Measurements from ENCODE around the gene SLC44A5.
"Not testable (repeated sequence)": the region's sequence is repeated elsewhere in the genome, so short reads cannot be mapped to it uniquely, and the experiment has no call there.

The SLC44A5 gene

DNA sequence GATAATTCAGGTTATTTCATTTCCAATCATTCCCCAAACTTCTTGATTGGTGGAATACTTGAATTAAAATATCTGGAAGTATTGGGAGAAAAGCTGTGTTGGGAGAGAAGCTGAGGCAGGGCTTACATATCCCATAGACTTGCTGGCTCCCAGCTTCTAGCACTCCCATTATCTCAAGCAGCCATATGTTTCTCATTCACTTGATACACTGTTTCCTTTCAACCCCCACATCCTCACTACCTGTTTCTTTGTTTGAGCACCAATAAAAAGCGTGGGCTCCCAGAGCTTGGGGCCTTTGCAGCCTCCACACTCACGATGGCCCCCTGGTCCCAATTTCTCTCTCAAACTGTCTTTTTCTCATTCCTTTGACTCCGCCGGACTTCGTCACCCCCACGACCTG lies 256.6 kb downstream of the SLC44A5 start:
- DNase-seq = not testable (repeated sequence)

DNA sequence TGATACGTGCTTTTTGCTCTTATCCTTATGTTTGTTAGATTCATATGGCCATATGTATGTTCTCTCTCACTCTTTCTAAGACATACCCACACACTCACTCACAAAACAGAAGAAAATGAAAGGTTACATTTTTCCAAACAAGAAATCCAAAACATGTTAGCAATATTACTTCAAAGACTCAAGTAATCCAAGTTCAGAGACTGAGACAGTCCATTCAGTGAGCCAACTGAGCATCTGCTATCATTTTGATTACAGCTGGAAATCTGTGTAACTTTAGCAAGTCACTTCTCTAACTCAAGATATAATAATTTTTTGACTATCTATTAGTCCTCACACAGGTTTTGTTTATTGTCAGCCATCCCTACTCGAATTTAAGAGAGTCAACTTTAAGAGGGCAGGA lies 257.9 kb downstream of the SLC44A5 start:
- no peak for DNase-seq

DNA sequence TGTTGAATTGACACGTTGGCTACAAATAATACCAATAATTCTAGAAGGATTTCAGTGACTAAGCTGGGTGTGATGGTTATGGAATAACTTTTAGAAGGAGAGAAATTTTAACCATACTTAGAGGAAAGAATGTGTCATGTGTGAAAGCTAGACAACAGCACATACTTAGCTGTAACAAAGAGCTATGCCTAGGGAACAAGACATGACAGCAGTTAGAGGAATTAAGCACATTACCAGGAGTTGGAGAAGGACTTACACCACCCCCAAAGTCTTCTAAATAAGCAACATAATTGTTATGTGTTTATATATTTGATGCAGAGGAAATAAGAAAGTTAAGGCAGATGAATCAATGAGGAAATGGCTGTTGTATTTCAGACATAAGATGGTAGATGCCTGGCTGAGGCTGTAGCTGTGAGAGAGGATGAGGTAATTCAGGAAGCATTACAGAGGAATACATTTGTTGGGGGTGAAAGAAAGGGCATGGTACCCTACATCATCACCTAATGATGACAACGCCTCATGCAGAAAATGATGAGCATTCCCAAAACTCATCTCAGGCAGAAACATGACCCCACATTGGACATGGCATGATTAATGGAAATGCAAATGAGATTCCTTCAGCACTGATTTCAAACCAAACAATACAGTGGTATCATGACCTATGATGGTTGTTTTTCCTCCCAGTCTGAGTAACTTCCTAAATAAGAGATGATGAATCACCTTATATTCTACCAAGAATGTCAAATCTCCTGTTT lies 265.2 kb downstream of the SLC44A5 start:
- peak in 1 of 3 donors; percentile 22 for DNase-seq

DNA sequence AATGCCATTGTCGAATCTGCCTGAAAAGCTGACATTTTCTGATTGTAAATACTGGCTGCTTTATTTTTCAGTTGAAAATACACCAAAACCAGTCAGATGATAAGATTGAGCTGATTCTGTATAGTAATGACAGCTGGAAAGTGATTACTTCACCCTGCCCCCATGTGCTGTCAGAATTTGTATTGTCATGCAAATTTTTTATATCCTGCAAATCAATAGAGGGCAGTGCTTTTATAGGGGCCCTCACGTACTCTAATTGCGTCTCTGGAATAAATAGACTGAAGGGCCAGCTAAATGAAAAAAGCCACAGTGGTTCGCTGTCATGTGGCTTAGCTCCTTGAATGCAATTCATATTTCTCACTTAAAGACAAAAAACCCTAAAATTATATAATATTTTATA lies 268.1 kb downstream of the SLC44A5 start:
- DNase-seq = no peak

DNA sequence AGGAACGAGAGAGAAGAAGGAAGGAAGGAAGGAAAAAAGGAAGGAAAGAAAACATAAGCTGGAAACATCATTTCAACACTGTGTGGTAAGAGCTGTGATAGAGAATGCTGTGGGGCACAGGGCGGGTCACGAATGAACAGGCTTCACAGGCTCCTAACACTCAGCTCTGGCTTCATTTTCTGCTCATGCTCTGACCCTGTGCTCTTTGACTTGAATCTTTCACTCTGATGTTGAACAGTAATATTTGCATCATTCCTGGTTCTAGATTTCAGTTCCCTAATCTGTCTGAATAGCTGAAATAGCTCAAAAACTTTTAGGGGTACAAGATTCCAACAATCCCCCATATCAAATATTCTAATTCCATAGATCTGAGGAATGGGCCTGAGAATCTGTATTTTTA lies 269.4 kb downstream of the SLC44A5 start:
- DNase-seq = no peak

DNA sequence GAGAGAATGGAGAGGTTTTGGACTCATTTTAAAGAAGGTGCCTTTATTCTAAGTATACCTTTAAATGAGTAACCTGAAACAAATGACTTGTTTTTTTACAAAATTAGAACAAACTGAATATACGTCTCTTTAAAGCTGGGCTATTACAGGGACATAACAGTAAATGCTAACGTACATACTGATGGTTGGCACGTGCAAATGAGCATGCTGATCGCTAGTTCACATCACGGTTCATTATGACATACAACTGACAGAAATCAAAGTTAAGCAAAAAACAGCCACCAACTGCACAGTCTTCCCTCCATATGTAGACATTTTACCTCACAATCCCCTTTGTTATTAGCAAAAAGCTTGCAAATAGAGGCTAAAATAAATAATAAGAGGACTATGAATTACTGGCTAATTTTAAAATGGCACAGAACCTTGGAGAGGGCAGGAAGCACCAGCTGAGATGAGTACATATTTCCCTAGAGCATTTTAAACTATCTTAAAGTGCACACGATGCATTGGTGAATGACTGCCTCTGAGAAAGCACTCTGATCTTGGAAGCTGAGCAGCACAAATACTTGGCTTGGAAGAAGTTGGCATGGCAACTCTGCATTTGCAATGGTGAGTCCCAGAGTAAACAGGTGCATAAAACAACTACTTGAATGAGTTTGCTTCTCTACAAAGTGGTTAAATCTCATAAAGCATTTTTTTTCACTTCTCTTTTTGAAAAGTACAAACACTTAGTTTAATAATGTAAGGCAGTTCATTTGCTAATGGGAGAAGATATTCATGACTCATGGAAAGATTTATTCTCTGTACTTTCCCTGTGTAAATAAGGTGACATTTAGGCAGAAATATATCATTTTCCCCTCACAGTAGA lies 272.1 kb downstream of the SLC44A5 start:
- no peak for DNase-seq

DNA sequence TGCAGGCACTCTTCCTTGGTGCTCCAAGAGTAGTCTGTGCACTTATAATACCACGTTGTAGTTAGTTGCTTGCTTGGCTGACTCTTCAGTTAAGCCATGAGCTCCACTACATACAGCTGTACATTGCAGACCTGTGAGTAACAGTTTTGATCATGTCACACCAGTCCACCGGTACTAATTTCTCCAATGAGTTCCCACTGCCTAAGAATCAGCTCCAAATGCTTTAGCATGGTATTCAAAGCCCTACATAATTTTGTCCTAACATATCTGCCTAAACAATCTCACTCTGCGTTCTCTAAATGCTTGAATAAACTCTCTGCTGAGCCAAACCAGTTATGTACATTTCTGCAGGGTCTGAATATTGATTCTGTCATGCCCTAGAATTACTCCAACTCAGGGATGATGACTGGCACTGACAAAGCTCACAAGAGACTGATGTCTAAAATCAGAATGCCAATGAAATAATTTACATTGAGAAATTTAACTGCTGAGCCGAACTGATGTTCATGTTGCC lies 276.0 kb downstream of the SLC44A5 start:
- no peak for DNase-seq

DNA sequence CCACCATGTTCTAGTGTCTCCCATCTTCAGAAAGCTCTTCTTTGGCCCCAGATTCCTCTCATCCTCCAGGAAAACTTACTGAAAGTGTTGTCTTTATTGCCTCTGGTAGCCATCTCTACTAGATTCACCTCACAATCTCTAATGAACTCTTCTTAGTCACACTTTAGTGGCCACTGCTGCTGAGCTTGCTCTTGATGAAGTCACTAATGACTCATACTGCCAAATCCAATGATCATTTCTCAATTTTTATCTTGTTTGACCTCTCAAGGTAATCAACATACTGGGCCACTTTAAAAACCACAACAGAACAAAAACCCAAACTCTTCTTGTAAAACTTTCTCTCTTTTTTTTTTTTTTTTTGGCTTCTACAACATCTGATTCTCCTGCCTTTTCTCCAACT lies 280.3 kb downstream of the SLC44A5 start:
- peak in 1 of 3 donors; percentile 3 for DNase-seq

DNA sequence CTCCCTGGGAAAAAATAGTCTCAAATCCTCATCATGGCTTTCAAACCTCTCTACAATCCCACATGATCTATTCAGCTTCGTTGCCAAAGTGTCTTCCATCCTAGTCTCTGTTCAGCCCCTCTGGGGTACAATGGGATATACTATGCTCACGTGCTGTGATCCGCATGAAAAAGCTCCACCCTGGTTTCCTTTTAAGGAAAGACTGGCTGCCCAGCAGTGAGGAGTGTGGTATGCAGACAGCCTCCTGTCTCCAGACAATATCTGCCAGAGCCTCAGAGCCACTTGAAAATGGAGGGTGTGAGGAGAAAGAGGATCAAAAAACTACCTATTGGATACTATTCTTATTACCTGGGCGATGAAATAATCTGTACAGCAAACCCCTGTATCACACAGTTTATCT lies 282.2 kb downstream of the SLC44A5 start:
- no peak for DNase-seq

DNA sequence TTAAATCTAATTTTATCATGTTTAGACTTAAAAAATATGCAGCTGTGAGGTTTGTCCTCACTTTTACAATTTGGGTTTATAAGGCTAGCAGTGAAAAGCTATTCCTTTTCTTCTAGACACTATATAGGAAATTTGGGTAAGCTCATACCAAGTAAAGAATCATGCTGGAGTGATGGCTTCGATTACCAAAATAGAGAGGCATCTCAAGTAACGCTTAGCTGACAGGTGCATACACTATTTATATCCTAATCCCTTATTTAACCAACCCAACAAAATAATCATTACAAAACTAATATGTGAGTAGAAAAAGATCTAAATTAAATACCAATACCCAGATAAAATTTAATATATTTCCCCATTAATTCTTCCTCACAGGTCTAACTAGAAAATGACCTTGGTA lies 283.5 kb downstream of the SLC44A5 start:
- DNase-seq = no peak

DNA sequence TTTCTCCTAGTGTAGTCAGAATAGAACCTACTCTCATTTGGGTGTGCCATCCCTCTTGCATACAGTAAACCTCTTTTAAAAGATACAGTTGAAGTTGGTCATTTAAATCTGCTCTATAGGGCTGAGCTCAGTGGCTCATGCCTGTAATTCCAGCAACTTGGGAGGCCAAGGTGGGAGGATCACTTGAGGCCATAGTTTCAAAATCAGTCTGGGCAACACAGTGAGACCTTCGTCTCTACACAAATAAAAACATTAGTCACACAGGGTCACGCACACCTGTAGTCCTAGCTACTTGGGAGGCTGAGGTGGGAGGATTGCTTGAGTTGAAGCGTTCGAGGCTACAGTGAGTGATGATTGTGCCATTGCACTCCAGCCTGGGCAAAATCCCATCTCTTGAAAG lies 292.9 kb downstream of the SLC44A5 start:
- no peak for DNase-seq

DNA sequence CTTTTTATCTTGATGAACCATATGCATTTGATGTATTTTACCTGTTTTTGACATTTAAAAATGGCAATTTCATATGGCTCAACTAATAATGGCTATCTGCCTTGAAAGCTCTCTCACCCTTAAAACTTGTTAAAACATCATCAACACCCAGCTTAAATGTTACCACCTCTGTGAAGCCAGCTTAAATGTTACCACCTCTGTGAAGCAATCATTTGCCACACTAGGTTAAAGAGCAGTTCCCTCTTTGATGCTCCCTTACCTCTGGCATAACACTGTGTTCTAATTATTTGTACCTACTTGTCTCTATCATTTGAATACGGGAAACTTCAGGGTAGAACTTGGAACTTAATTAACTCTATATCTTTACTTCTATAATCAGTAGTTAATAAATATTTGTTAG lies 294.7 kb downstream of the SLC44A5 start:
- DNase-seq = no peak

DNA sequence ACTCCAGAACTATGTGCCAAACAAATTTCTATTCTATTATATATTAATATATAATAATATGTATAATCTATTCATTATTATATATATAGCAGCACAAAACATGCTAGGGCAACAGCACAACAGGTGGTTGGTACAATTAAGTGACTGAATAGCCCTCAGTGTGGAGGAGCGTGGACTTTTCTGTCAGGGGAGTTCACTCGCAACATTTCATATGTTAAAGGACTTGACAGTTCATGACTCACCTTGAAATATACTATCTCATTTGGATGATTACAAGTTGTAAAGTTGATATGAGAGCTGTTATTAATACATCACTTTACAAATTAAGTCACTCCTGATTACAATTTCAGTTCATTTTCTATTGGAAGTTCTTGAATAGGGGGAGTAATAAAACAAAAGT lies 298.3 kb downstream of the SLC44A5 start:
- no peak for DNase-seq

DNA sequence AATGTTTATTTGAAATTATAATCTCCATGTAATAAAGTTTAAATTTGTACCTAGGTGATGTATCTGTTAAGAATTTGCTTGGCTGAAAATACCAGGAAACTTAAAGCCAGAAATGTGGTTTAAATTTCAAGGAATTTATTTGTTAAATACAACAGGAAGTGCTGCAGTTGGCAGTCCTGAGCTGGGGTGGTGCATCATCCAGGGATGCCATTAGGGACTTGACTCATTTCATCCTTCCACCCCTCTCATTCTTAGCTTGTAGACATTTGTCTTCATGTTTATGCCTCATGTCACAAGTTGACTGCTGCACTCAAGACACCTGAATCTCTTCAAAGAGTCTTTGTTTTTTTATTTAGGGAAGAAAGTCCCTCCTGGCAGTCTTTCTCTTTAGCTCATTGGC lies 300.8 kb downstream of the SLC44A5 start:
- DNase-seq = no peak

DNA sequence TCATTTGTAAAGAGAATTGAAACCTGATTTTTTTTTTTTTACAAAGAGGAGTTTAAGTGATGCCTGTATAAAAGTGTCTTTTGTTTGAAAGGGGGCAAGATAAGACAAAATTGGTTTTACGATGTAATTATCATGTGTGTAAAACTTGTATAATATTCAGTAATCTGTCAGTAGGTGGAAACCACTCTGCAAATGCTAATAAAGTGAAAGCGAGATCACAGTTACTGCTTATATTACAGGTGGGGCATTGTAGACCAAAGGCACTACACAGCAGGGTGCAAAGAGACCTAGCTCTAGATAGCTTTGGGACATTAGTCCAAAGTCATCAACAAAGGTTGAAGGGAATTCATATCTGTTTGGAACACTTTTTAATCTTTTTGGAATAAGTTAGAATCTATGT lies 302.5 kb downstream of the SLC44A5 start:
- DNase-seq = no peak

DNA sequence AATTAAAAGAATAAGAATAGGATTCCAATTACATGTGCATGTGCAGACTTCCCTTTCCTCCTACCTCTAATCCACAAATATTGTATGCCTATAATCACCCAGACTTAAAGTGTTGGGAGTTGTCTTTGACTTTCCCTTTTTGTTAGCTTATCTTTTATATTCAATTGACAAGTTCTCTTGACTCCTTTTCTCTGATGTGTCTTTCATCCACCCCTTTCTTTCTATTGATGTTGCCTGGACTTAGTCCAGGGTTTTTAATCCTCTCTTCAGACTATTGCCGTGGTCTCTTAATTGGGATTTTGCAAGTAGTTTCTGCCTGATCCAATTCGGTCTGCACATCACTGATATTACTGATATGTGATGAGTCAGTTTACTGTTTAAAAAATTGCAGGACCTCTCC lies 305.9 kb downstream of the SLC44A5 start:
- DNase-seq = no peak

DNA sequence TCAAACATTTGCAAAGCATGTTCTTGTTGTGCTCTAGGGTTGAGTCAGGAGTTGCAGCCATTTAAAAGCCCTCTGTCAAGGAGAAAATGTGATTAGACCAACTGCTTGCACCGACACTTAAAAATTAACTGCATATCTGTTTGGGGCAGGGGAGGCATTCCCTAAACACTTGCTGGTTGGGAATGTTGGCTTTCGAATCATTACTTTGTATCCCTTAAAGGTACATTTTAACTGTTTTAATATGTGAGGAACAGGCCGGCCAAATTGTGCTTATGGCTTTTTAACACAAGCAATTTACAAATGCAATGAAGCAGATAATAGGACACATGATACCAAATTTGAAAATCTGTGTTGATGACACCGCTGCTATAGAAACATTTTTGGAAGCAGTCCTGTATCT lies 317.6 kb downstream of the SLC44A5 start:
- no peak for DNase-seq

DNA sequence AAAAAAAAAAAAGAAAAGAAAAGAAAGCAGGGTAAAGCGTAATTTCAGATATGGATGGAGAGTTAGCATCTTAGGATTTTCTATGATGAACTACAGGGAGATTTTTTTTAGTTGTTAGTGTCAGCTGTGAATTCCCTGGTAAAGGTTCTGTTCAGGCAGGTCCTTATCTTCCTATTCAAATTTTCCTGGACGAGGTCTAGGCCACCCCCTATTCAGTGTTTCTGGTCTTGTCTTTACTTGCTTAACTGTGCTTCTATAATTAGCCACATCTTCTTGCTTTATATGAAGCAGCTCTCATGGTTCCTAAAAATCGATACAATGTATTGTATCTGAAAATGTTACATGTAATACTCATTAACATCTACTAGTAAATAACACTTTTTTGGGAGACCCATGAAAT lies 318.9 kb downstream of the SLC44A5 start:
- no peak for DNase-seq

DNA sequence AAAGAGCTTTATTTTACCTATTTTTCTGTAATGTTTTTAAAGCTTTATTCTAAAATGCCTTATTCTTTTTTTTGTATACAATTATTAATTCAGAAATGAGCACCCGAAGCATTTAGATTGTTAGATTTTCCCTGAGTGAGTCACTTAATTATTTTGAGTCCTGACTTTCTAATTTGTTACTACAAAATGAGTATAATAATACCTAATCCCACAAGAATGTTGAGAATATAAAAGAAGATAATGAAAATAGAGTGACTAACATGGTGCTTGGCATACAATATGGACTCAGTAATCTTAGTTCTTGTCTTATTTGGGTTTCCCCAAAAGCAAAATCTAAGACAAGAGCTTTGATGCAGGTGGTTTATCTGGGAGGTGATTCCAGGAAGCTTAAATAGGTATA lies 334.5 kb downstream of the SLC44A5 start:
- no peak for DNase-seq

DNA sequence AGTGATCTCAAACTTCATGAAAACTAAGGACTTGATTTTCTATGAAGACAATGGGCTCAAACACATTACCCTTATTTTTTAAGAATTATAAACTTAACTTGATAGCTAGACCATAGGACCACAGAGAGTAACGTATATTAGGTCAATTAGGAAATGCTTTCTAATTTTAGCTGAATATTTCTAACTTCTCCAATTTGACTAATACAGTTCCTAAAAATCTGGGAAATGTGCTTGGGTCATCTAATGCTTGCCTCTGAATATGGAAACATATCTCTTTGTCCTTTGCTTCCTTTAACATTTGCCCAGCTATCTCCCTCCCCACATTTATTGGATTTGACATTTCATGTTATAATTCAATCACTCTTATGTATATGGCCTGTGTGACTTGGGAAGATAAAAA lies 335.3 kb downstream of the SLC44A5 start:
- DNase-seq = peak; percentile 3 to 57 (median 42)

DNA sequence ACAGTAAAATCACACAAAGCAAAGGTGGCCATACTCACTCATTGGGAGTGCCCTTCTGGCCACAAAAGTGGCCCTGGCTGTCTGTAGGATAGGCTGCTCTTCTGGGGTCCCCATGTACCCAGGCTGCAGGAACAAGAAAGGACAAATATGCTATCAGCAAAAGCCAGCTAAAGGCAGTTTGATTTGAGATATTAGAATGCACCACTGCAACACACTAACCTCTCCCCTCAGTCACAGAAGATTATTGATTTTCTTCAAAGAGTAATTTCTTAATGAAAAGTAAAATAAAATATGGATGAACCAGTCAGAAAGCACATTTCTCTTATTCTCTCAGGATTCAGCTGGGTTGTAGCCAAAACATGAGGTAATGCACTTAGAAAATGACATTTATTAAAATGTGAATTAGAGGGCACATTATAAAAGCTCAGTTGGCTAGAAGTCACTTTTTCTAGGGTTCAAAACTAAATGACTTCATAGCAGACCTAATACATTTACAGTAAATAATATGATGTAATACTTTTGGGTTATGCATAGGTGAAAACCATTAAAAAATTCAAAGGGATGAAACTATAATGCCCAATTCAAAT lies 335.9 kb downstream of the SLC44A5 start:
- DNase-seq = no peak

DNA sequence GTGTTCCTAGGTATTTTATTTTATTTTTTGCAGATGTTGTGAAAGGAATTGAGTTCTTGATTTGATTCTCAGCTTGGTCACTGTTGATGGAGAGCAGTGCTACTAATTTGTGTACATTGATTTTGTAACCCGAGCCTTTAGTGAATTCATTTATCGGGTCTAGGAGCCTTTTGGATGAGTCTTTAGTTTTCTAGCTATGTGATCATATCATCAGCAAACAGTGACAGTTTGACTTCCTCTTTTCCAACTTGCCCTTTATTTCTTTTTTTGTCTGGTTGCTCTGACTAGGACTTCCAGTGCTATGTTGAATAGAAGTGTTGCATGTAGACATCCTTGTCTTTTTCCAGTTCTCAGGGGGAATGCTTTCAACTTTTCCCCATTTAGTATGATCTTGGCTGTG lies 337.8 kb downstream of the SLC44A5 start:
- DNase-seq = peak; percentile 7 to 54 (median 48)

DNA sequence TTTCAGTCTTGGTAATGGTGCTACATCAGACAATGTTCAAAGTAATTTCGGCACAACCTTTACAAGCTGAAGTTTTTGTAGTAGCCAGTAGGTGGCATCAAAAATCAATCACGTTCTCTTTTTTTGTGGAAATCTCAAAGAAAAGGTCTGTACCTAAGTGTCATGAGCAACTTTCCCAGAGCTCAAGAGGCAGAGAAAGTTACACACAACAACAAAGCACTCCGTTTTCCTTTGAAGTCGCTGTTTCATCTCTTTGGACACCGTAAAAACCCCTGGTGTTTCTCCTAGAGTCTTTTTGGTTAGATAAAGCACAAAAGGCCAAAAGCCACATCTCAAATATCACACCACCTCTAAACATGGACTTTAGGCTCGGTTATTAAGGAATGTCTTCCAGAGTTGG lies 345.1 kb downstream of the SLC44A5 start:
- DNase-seq = peak; percentile 30 to 48 (median 33)

DNA sequence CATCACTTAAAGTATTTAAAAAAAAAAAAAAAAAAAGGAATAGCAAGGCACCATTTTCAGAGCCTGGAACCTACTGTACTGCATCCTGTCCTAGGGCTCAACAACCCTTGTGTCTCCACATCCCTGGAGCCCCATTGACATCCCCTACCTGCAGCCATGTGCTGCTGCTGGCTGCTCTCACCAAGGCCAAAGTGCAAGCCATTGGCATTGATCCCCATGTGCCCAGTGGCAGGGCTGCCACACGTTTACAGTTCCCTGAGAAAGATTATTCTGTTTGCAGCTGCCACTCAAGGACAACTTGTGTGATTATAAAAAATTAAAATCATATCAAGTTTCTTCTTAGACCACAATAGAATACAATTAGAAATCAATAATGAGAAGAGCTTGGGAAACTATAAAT lies 346.8 kb downstream of the SLC44A5 start:
- no peak for DNase-seq

Data from suppressor macrophage treated with lipopolysaccharide for 1 hour (primary cell).